D341Med (cell line): ENCODE data around the gene TGM2.

Source experiments
- DNase-seq: peaks from one replicate; pipeline ENCODE4 v3.0.0; 2012; ENCODE audit warnings: low spot score

The TGM2 gene

GRCh38 chr20:38177201-38177600 lies 12.1 kb upstream of the TGM2 start:
- no peak for DNase-seq

- no peak for DNase-seq
These were observed 10.5 kb upstream of the TGM2 start for GRCh38 chr20:38175304-38176180.

GRCh38 chr20:38173237-38174156 lies 8.4 kb upstream of the TGM2 start:
- DNase-seq: no peak

DNA sequence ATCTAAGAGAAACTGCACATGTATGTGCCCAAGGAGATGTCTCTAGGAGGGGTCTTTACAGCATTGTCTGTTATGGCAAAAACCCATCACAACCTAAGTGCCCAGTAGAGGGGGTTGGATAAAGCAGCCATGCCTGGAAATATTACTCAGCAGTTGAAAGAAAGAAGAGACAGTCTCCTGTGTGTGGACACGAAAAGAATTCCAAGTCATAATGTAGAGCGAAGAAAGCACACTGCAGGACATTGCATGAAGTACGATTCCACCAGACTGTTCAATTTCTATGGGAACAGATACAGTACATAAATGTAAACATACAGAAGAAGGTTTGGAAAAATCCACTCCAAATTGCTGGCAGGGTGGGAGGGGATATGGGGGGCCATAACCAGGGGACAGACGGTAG lies 7.3 kb upstream of the TGM2 start:
- no peak for DNase-seq

GRCh38 chr20:38171675-38172043 lies 6.6 kb upstream of the TGM2 start:
- no peak for DNase-seq

DNA sequence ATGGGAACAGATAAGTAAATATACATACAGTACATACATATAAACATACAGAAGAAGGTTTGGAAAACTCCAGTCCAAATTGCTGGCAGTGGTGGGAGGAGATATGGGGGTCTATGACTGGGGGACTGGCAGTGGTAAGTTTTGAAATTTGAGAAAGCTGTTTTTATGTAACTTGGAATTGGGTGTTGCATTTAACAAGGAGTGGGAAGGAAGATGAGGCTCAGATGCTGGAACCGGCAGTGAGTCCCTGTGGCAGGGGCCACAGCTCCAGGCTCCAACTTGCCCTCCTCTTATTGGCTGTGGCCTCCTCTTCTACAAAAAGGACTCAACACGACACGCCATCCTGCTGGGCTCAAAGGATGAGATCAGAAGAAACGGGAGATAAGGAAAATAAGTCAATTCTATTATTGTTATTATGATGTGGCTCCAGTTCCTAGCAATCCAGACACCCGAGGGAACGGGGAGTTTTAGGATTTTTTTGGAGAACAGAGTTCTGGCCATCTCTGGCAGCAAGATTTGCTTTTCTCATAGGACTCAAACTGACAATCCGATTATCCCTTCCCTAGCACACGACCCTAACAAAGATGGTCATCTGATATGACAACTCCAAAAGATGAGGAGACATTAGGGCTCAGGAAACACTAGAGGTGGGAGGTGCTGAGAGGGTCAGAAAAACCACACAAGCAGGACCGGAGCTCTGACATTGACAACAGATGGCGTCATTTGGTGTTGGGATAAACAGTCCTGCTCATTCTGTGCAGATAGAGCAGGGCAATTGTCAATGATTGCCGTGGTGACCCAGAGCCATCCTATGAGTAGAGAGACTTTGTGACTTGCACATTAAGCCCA lies 6.0 kb upstream of the TGM2 start:
- no peak for DNase-seq

- DNase-seq: no peak
These were observed 5.3 kb upstream of the TGM2 start for GRCh38 chr20:38170219-38170825.

- no peak for DNase-seq
These were observed 4.6 kb upstream of the TGM2 start for GRCh38 chr20:38169636-38170193.

DNA sequence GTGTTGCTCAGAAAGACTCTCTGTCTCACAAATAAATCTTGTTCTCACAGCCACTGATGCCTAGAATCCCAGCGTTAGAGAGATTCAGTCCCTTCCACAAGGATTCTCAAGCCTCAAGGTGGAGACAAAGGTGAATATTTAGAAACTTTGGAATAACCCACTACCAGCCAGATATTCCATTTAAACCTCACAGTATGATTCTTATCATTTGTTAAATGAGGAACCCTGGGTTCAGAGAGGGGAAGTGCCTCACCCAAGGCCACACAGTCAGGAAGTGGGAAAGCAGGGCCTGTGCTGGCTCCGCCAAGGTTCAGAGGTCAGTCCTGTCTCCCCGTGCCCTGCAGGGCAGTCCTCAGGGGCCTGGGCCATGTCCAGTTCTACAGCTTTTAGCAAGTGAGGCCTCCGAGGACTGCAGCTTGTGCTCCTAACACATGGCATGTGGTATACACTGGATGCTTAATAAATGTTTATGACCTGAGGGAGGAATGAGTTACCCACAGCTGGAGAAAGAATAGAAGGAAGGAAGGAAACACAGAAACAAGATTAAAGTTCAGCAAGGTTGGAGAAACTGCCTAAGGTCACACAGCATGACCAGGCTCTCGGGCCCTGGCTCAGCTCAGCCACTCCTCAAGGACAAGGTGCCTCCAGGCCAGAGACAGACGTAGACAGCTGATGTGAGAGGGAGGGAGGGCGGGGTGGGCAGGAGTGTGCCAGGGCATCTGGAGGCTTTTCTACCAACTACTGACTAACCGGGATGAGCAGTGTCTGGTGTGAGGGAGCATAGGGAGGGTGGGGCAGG lies 3.9 kb upstream of the TGM2 start:
- no peak for DNase-seq

DNA sequence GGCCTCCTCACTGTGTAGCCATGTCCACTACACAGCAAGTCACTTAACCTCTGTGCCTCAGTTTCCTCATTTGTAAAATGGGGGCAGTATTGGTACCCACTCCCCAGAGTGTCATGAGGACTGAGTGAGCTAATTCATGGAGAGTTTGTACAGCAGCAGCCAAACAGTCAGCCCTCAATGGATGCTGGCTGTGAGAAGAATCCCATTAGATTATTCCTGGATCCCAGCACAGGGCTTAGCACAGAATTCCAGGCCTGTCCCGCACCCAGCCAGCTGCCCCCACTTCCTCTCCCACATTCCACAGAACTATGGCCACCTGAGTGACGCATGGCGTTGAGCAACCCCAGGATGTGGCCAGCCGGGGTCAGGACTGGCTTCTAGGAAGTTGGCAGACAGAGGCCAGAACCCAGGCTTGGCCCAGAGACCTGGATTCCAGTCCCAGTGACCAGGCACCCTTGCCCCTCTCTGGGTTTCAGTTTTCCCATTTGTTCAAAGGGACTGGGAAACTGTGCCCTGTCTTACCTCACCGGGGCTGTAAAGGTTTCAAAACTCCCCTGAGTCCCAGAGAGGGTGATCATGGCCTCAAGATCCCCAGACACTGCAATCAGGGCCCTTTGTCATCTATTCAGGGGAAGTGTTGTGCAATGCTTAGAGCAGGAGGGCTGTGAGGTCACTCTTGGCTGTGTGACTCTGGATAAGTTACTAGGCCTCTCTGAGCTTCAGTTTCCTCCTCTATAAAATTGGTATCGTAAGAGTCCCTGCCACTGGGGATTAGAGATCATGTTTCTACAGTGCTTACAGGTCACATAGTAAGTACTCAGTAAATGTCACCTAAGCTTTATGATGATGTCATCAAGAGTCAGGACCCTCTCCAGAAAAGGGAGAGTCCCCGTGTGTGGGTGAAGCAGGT lies 3.0 kb upstream of the TGM2 start:
- DNase-seq: no peak

GRCh38 chr20:38167328-38167850 lies 2.3 kb upstream of the TGM2 start:
- DNase-seq: no peak

GRCh38 chr20:38166703-38167233 lies 1.7 kb upstream of the TGM2 start:
- DNase-seq: no peak

DNA sequence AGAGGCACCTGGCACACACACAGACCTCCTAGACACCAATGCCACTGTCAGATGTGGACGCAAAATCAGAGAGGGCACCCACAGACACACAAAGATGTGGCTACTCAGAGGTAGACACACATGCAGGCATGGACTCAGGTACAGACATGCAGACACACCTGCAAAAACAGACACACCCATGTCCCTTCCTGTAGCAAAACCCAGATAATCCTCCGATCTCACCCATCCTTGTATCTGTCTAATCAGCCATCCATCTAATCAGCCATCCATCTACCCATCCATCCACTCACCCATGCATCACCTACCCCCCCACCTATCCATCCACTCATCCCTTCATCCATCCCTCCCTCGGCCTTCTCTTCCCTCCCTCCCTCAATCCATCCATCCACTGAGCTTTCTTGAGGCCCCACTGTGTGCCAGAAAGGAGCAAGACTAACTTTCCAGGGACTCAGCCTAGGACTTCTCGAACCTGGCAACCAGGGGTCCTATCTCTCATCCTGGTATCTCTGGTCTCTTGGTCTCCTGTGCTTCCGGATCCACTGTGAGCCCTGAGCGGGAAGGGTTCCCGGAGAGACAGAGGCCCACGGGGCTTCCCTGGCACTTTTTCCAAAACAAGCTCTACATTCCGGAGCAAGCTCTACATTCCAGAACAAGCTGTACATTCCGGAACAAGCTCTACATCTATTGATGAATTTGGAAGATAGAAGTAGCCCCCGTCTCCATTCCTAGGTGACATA lies 1.1 kb upstream of the TGM2 start:
- DNase-seq: no peak

GRCh38 chr20:38164624-38165088 lies 414 bp downstream of the TGM2 start:
- no peak for DNase-seq

DNA sequence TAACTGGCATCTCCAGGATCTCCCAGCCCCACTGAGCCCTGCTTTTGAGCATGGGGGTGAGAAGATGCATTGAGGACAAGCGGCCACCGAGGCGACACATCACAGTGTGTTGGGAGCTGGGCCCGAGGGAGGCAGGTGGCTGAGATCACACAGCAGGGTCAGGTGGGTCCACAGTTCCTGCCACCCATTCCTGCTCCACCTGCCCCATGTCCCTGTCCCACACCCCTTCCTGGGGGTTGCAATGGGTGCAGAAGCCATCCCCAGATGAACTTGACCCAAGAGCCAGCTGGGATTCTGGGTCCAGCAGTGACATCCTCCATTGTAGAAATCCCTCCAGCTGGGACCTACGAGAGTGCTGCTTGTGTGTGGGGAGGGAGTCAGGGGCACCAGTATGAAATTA lies 1.0 kb downstream of the TGM2 start:
- no peak for DNase-seq

GRCh38 chr20:38162878-38163875 lies 1.9 kb downstream of the TGM2 start:
- no peak for DNase-seq

GRCh38 chr20:38162149-38162548 lies 2.9 kb downstream of the TGM2 start:
- no peak for DNase-seq
